ENCODE results near the gene CDH12.
"Not testable (repeated sequence)": the region's sequence is repeated elsewhere in the genome, so short reads cannot be mapped to it uniquely, and the experiment has no call there.

The CDH12 gene

DNA sequence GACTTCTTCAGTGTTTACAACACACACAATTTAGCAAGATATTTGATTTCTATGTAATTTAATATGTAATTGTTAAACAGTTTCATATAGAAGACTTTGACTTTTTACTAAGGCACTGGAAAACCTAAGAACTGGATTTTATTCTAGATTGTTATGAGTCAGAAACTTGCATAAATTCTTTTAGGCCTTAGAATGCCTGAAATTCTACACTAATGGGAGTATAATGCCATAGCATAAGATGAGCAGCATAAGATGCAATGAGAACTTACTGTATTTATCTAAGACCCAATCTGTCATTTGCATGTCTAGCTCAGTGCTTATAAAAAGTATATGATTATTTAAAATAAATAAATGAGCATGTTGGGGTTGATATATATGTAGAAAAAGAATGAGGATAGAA, 285.2 kb downstream of the CDH12 start:
- no peak for DNase-seq (ENCODE audit: low read depth in 2 of 2)

DNA sequence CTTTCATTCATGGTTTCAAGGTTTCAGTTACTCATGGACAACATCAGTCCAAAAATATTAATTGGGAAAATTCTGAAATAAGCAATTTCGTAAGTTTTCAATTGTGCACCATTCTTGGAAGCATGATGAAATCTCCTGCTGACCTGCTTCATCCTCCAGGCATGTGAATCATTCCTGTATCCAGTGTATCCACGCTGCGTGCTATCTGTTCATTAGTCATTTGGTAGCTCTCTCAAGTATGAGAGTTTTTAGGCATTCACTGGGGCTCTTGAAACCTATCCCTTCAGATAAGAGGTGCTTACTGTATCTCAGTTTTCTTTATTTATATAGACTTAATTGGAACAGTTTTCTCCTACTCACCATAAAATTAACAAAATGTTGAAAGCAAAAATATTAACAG, 293.0 kb downstream of the CDH12 start:
- no peak for DNase-seq (ENCODE audit: low read depth in 2 of 2)

- DNase-seq (ENCODE audit: low read depth in 2 of 2) = no peak
These were observed 295.9 kb downstream of the CDH12 start for GRCh38 chr5:22557251-22557650.

GRCh38 chr5:22554475-22554874, 298.7 kb downstream of the CDH12 start:
- DNase-seq (ENCODE audit: low read depth in 2 of 2) = no peak

GRCh38 chr5:22549876-22550671, 303.1 kb downstream of the CDH12 start:
- no peak for DNase-seq (ENCODE audit: low read depth in 2 of 2)

GRCh38 chr5:22542340-22542739, 310.8 kb downstream of the CDH12 start:
- DNase-seq (ENCODE audit: low read depth in 2 of 2) = no peak

DNA sequence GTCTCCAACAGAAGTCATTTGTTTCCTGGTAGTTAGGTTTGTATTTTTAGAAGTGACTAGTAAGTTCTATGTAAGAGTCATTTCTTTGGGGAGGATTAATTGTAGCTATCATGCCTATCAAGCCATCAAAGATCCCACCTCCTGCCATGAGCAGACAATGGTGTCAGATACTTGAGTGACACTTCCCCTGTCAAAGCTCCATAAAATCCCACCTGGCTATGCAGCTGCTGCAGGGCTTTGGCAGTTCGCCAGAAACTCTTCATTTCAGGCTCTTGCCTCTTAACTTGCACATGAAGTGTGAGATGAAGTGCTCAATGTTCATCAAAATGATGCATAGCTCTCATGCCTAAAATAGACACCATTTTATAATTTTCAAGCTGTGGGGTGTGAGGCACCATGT, 312.1 kb downstream of the CDH12 start:
- DNase-seq (ENCODE audit: low read depth in 2 of 2) = no peak

- DNase-seq (ENCODE audit: low read depth in 2 of 2) = no peak
These were observed 313.4 kb downstream of the CDH12 start for GRCh38 chr5:22539762-22540161.

DNA sequence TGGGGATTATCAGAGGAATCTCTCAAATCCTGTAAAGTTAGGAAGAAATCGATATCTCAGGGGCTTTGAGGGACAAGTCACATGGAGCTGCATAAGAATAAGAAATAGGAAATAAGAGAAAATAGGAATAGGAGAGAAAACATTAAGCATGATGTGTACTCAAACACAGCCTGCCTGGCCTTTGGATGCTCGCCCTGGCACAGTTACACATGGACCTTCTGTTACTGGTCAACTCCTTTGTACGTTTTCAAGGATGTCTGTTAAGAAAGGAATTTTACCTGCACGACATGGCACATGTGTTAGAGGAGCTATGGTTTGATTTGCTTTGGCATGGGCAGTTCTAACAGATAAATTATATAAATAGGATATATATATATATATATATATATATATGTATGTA, 321.2 kb downstream of the CDH12 start:
- DNase-seq (ENCODE audit: low read depth in 2 of 2) = no peak

- DNase-seq (ENCODE audit: low read depth in 2 of 2) = no peak
These were observed 331.6 kb downstream of the CDH12 start for GRCh38 chr5:22521521-22521920.

DNA sequence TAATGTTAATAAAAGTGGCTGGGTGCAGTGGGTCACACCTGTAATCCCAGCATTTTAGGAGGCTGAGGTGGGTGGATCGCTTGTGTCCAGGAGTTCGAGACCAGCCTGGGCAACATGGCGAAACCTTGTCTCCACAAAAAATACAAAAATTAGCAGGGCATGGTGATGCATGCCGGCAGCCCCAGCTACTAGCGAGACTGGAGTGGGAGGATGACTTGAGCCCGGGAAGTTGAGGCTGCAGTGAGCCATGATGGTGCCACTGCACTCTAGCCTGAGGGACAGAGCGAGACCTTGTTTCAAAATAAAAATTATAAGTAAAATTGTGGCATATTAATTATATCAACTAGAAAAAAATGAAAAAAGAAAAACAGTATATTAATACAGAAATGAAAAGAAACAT, 336.6 kb downstream of the CDH12 start:
- DNase-seq (ENCODE audit: low read depth in 2 of 2) = not testable (repeated sequence)

DNA sequence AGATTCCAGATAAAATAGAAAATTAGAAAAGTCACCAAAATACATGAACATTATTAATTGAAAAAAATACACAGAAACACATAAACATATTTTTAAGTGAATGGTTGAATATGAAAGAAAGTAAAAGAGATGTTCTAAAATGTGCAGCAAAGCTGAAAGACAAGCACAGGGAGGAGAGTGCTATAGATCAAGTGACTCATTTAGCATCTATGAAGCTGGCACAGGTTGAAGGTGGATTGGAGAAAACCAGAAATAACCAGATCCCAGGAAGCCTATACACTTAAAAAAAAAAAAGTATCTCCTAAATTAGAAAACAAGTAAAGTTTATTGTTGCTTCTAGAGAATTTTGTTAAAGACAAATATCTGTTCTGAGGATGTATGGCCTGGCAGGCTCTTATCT, 338.9 kb downstream of the CDH12 start:
- no peak for DNase-seq (ENCODE audit: low read depth in 2 of 2)

DNA sequence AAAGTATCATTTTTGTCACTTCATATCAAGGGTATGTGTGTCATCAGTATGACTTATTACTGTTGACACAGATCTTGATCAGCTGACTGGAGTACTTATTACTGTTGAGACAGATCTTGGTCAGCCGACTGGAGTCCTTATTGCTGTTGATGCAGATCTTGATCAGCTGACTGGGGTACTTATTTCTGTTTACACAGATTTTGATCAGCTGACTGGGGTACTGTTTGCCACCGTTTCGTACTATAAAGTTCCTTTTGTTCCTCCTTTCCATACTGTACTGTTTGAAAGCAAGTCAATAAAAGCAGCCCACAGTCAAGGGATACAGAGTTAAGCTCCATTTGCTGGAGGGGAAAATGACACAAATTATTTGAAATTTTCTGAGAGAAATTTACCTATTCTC, 347.3 kb downstream of the CDH12 start:
- DNase-seq (ENCODE audit: low read depth in 2 of 2) = no peak

- DNase-seq (ENCODE audit: low read depth in 2 of 2) = no peak
These were observed 348.7 kb downstream of the CDH12 start for GRCh38 chr5:22504411-22504810.

DNA sequence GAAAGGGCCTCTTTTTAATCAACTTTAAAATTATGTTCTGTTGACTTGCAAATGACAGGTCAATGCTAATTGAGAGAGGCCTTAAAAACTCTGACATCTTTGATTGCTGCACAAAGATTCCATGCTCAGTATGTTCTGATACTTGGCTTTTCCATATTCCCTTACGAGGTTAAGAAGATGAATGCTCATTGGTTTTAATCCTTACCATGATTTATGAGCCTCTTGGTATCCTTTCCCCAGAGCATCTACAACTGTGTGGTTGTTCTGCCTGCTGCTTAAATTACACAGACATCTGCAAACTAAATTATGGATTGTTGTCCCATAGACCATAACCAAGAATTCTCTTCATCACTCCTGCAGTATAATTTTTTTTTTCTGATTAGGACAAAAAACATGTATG, 352.6 kb downstream of the CDH12 start:
- no peak for DNase-seq (ENCODE audit: low read depth in 2 of 2)

- no peak for DNase-seq (ENCODE audit: low read depth in 2 of 2)
These were observed 356.5 kb downstream of the CDH12 start for GRCh38 chr5:22496666-22497065.

DNA sequence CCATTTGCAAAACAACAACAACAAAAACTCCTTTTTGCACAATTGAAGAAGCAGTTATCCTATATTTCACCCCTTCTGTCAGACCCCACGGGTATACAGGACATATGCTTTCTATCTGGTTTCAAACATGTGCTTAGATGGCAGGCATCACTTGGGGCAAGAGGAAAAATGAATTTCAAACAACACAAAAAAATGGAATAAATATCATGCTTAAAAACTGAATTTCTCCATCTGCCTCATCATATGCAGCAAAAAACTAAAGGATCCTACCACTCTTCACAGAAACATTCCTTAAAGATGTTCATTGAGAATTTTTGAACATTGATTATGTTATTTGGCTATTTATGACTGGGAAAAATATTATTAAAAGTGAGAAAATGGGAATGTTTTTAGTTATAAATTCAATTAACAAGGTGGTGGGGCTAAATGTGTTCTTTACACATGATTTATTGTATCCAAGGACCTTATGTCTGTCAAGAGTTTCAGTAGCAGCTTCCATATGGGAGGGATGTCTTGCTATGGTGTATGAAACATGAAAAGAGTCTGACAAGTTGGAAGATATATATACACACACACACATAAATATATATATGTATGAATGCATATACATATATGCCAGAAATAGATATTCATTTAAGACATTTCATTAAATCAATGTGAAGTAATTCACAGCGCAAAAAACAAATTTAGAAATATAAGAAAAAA, 358.0 kb downstream of the CDH12 start:
- DNase-seq (ENCODE audit: low read depth in 2 of 2) = no peak

DNA sequence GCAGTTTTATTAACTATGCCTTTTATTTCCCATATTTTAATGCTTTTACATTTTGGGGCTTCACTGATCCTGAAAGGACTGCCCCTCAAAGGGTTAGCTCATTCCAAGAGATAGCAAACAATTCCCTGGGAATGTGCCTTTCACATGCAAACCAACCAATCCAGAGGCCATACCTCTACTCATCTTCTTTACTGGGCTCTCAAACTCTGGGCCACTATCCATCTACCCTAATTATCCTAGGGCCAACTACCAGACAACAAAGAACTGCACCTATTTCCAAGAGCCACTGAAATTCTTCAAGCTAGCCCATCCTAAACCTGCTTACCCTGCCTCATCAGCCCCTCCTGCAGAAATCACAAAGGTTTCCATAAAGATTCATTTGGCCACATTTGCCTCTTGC, 364.7 kb downstream of the CDH12 start:
- DNase-seq (ENCODE audit: low read depth in 2 of 2) = no peak

GRCh38 chr5:22480305-22480704, 372.8 kb downstream of the CDH12 start:
- DNase-seq (ENCODE audit: low read depth in 2 of 2) = no peak

- DNase-seq (ENCODE audit: low read depth in 2 of 2) = no peak
These were observed 379.3 kb downstream of the CDH12 start for GRCh38 chr5:22473886-22474285.

GRCh38 chr5:22471154-22471553, 382.0 kb downstream of the CDH12 start:
- no peak for DNase-seq (ENCODE audit: low read depth in 2 of 2)

DNA sequence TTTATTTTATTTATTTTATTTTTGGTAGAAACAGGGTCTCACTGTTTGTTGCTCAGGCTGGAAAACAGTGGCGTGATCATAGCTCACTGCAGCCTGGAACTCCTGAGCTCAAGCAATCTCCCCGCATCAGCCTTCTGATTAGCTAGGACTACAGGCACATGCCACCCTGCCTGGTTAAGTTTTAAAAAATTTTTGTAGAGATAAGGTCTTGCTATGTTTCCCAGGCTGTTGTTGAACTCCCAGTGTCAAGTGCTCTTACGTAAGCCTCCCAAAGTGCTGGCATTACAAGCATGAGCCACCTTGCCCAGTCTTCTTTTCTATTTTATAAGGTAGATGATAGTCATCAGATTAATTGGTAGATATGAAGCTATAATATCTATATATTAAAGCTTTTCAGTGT, 382.7 kb downstream of the CDH12 start:
- DNase-seq (ENCODE audit: low read depth in 2 of 2) = no peak

DNA sequence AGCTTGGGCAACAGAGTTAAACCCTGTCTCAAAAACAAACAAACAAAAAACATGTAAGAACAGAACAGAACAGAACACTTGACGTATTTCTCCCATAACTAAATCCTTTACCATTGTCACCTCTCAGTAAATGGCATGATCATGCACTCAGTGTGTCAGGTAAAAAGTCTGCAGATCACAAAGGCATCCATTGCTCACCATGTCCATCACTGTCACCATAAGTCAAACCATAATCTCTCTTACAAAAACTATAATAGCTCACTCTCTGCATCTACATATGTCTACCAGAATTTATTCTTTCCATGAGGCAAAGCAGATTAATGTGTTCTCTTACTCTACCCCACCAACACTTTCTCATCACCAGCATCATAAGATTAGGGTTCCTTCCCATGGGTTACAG, 387.5 kb downstream of the CDH12 start:
- DNase-seq (ENCODE audit: low read depth in 2 of 2) = no peak

DNA sequence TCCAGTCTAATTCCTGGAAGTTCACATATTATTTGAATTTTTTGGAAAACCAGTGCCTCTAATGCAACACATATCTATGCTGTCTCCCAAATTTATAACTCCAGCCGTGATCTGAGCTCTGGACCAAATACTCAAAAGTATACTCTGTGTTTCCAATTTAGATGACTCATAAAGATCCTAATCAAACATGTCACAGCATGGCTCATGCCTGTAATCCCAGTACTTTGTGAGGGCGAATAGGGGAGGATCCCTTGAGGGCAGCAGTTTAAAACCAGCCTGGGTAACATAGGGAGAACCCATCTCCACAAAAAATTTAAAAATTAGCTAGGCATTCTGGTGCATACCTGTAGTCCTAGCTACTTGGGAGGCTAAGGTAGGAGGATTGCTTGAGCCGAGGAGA, 388.0 kb downstream of the CDH12 start:
- DNase-seq (ENCODE audit: low read depth in 2 of 2) = no peak
